GM06990 (cell line): Measurements from ENCODE around the gene LSM4.
A peak's percentile ranks its signal among the peaks of the same experiment; 100 is the strongest.

Source experiments
- DNase-seq: peaks from one replicate; pipeline ENCODE4 v3.0.0-alpha.2; 2011; ENCODE audit not compliant: insufficient read length; ENCODE audit errors: extremely low read depth
- H3K27me3 ChIP-seq: replicated peaks from 2 replicates; pipeline ENCODE4 v1.6.0; 2011; ENCODE audit warnings: low read length; ENCODE audit not compliant: control insufficient read depth, insufficient read depth
- H3K36me3 ChIP-seq: 2 replicates; pipeline ENCODE4 v1.5.1; 2011; ENCODE audit warnings: low read length; ENCODE audit not compliant: control insufficient read depth, insufficient read depth
- H3K4me3 ChIP-seq: replicated peaks from 2 replicates; pipeline ENCODE4 v1.5.1; 2011; ENCODE audit warnings: low read depth, mild to moderate bottlenecking, control low read depth, low read length
- TF ChIP-seq, protein P1 (sequence below): IDR thresholded peaks from 2 replicates; pipeline ENCODE4 v1.5.1; 2011; ENCODE audit warnings: low read length, control low read depth, mild to moderate bottlenecking, inconsistent platforms; ENCODE audit not compliant: insufficient read depth, poor library complexity, severe bottlenecking

Gene LSM4

GRCh38 chr19:18286973-18287635 is 35.8 kb downstream of the LSM4 start:
- H3K4me3 ChIP-seq = no peak overlapping the region

DNA sequence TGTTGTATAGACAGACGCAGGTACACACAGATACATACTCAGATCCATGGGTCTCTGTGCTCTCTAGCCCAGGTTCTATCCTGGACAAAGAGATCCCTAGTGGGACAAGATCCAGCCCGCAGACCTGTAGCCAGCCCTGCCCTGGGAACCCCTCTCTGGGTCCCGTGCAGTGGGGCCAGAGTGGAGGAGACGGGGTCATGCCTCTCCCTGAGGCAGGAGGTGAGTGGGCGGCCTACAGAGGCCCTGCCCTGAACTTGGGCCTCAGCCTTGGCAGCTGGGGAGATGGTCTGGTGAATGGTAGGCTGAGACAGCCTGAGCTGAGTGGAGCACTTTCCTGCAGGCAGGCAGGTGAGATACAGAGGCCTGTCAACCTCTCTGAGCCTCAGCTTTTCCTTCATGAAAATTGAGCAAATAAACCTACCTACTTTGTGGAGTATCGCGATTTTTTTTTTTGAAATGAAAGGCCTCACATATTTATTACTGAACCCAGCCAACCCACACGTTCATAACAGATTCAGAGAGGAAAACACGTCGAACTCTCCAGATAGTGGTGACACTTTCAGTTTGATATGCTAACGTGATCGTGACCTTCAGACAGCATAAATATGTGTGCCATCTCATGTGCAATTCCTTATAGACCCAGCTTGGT is 38.0 kb downstream of the LSM4 start:
- H3K36me3 ChIP-seq = no peaks in the 10 kb centered on the region
- no peaks in the 10 kb centered on the region for H3K27me3 ChIP-seq
- no peak for DNase-seq
- H3K4me3 ChIP-seq = no peak overlapping the region
- TF ChIP-seq, protein P1, sequence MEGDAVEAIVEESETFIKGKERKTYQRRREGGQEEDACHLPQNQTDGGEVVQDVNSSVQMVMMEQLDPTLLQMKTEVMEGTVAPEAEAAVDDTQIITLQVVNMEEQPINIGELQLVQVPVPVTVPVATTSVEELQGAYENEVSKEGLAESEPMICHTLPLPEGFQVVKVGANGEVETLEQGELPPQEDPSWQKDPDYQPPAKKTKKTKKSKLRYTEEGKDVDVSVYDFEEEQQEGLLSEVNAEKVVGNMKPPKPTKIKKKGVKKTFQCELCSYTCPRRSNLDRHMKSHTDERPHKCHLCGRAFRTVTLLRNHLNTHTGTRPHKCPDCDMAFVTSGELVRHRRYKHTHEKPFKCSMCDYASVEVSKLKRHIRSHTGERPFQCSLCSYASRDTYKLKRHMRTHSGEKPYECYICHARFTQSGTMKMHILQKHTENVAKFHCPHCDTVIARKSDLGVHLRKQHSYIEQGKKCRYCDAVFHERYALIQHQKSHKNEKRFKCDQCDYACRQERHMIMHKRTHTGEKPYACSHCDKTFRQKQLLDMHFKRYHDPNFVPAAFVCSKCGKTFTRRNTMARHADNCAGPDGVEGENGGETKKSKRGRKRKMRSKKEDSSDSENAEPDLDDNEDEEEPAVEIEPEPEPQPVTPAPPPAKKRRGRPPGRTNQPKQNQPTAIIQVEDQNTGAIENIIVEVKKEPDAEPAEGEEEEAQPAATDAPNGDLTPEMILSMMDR = no peak

More at GRCh38 chr19:18286973-18287635, 35.8 kb downstream of the LSM4 start:
- no peak for DNase-seq
- no peaks in the 10 kb centered on the region for H3K36me3 ChIP-seq
- H3K27me3 ChIP-seq = no peaks in the 10 kb centered on the region
- TF ChIP-seq, protein P1 = no peak

- TF ChIP-seq, protein P1 = no peak
- no peaks in the 10 kb centered on the region for H3K27me3 ChIP-seq
Observed at GRCh38 chr19:18283338-18283737, 39.5 kb downstream of the LSM4 start.

GRCh38 chr19:18282788-18283141 is 40.1 kb downstream of the LSM4 start:
- TF ChIP-seq, protein P1 = no peak
- no peak overlapping the region for H3K4me3 ChIP-seq
- no peak for DNase-seq
- peaks cover 7% of the 10 kb centered on the region for H3K36me3 ChIP-seq
- H3K27me3 ChIP-seq = no peaks in the 10 kb centered on the region

More at GRCh38 chr19:18283338-18283737, 39.5 kb downstream of the LSM4 start:
- no peak overlapping the region for H3K4me3 ChIP-seq
- peaks cover 4% of the 10 kb centered on the region for H3K36me3 ChIP-seq
- DNase-seq = no peak

DNA sequence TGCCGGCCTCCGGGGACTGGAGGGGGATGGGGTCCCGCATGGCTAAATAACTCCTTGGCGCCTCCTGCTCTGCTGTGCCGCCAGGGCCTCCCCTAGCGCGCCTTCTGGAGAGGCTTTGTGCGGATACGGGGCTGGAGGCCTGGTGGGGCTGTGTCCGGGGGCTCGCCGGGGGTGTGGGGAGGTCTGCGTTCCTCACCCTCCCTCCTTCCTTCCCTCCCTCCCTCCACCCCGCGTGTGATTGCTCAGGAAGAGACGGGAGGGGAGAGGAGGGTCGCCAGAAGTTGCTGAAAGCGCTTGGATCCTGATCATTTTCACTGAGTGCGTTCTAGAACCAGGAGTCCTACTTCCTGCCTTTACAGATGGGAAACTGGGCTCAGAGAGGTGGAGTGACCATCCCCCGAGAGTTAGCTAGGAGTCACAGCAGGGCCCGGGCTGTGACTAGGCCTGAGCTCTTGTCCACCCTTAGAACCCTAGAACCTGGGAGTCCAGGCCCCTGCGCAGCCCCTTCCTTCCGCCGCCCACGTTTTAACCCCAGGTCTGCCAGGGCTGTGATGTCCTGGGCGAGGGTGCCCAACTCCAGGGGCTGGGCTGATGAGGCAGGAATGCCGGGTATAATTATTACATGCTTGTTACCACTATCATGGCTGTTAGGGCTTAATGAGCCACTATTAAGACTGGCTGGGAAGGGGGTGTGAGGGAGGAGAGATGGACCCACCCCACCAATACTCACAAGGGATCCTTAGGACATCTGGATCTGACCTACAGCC is 40.7 kb downstream of the LSM4 start:
- TF ChIP-seq, protein P1 = no peak
- Histone ChIP-seq H3K4me3 (peak overlapping the region; percentile 75), H3K36me3 (peaks cover 7% of the 10 kb centered on the region), H3K27me3 (no peaks in the 10 kb centered on the region)
- DNase-seq = no peak
